ENCODE measurements around the gene GOLGA6D.
"Not testable (repeated sequence)": the region's sequence is repeated elsewhere in the genome, so short reads cannot be mapped to it uniquely, and the experiment has no call there.

- TF ChIP-seq EZH2phosphoT487 (IDR thresholded peaks at IDR 0.05; ENCODE audit: borderline replicate concordance, low read length); EZH2 (IDR thresholded peaks at IDR 0.05; ENCODE audit: low read length, unreplicated experiment): not testable (repeated sequence)
- TF ChIP-seq CTCF (conservative IDR thresholded peaks at IDR 0.05; ENCODE audit: low read depth, low read length) = peak; percentile 53
Observed at GRCh38 chr15:75274509-75275107, 8.0 kb upstream of the GOLGA6D start.

All from PC-3 (cell line).